Activated CD8-positive, alpha-beta memory T cell treated with anti-CD3 and anti-CD28 coated beads, Interleukin-2, amount 50 U/mL, for 48 hours (primary cell): ENCODE results near the gene MBNL2.

ENCODE experiments used
- DNase-seq: peaks from one replicate; pipeline ENCODE4 v3.0.0-alpha.2; 2020

Gene MBNL2

DNA sequence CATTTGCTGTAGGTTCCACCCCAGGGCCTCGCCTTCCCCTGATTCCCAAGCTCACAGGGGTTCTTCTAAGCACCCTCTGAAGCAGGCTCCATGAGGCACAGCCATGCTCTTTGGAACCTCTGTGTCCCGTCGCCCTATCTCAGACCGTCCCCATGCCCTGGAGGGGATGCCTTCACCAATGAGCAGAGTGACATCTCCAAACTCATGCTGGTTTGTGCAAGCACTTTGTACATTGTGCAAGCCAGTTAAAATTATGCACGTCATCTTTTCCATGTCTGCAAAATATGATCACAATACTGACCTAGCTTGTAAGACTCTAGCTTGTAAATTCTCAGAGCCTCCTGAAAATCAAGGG, 165.3 kb downstream of the MBNL2 start:
- DNase-seq: no peak

DNA sequence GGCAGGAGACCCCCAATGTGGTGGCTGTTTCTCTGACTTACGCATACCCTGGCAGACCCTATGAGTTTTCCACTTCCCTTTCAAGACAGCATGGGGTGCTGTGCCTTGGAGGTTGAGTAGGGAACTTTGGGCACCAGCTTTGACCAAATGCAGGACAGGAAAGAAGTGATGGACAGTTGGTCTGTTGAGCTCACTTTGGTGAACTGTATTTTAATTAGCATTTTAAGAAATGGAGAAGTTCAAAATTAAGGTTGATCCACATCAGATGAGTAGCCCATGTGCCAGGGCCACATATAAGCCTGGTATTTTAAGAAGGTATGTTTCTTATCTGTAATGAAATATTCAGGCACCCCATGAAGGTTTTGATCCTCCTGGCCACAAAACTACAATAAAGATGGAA, 165.8 kb downstream of the MBNL2 start:
- no peak for DNase-seq

DNA sequence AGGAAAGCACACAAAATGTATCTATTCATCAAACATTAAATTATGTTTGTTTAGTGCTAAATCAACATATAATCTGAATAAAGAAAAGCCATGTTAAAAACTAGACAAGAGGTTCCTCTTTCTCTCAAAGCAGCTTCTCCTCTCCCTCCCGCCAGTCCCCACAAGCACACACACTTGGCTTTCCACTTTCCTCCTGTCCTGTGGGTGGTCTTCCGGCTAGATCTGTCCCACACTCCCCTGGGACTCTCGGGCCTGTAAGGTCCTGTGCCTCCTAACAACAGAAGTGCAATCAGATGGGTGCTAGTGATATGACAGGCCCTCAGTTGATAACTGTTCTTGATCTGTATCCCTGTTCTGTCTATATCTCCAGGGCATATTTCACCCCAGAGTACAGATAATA, 166.2 kb downstream of the MBNL2 start:
- no peak for DNase-seq

DNA sequence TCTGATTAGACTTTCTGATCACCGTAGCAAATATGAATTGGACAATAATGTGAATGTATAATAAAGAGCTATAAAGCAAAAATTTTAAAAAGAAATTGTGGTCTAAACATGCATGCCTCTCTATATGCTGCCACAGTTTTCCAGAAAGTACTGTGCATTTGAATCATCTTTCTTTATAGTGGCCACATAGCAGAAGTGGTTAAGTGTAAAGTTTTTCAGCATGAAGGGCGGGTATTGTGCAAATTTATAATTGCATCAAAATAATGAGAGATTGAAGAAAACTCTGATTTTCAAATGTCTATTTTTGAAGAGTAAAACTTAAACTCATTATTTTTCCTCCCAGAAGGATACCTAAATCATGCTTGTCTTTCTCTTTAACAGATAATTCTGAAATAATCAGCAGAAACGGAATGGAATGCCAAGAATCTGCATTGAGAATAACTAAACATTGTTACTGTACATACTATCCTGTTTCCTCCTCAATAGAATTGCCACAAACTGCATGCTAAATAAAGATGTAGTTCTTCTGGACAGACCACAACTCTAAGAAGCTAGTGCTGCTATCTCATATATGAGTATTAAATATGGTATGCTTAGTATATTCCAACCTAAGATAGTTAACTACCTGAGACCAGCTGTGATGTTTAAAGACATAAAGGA, 168.9 kb downstream of the MBNL2 start:
- no peak for DNase-seq

DNA sequence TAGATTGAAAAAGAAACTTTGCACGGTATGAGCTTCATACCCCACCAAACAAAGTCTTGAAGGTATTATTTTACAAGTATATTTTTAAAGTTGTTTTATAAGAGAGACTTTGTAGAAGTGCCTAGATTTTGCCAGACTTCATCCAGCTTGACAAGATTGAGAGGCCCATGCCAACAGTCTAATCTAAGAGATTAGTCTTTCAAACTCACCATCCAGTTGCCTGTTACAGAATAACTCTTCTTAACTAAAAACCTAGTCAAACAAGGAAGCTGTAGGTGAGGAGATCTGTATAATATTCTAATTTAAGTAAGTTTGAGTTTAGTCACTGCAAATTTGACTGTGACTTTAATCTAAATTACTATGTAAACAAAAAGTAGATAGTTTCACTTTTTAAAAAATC, 169.9 kb downstream of the MBNL2 start:
- DNase-seq: no peak

DNA sequence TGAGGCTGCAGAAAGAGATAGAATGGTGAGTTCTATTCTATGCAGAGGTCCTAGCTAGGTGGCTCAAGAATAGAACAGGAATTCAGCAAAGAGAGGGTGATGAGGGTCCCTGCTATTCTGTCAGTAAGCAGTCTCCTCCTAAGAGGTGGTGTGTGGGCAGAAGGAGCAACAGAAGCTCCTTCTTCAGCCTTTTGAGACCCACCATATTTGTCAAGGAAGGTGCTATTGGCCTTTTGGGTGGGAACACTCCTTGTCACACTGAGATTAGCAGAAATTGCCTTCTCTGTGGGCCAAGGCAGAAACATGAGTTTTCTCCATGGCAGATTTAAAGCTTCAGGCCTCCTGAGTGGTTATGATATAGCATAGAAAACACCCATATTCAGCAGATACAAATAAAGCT, 172.4 kb downstream of the MBNL2 start:
- DNase-seq: no peak

DNA sequence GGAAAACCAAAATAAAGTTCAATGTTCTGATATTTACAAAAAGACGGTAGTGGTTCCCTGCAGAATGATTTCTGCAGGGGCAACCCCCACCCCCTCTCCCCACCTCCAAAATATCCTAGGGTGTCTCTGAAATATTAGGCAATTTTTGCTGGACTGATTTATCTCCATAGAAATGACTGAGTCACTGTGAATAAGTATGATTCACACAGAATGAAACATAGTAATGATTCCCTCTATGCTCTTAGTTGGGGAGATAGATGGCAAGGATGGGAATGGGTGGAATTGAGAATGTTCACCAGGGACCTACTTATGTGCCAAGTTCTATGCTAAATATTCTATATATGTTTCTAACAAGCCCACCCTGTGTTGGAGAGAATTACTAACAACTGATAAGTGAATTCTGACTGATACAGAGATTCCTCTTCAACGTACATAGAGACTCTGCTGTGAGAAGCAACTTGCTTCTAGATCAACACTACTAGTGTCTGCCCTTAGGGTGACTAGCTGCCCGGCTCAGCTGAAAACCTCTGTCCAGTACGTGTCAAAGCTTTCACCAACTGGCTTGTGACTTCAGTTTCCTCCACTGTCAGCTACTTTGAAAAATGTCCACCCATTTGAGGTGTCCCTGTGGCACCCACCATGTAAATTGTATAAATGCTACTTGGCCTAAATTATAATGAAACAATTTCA, 173.5 kb downstream of the MBNL2 start:
- no peak for DNase-seq

DNA sequence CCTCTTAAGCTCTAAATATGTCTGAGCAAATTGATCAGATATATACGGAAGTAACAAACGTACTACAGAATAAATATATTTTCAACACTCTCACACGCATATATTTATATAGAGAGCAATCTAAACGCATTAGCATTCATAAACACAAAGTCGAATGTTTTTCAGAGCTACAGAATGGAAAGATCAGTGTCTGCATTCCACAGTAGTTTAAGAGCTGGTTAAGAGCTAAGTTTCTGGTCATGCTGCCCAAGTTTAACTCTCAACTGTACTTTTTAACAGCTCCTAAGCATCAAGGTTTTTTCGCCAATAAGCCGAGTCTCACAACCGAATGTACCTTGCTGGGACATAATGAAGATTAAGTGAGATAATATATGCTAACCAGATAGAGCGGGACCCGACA, 175.1 kb downstream of the MBNL2 start:
- no peak for DNase-seq

DNA sequence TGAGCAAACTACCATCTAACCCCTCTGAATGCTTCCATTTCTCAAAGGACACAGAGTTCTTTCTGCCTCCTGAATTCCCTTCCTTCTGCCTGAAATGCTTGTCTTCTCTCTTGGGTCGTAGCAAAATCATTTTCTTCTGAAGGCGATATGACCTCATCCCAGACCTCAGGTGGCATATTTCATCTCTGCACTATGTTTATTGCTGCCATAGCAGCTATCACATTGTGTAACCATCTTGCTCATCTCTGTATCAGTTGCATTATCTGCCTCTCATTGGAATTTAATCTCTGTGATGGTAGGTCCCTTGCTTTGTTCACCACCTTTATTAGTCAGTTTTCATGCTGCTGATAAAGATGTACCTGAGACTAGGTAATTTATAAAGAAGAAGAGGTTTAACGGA, 179.3 kb downstream of the MBNL2 start:
- no peak for DNase-seq

DNA sequence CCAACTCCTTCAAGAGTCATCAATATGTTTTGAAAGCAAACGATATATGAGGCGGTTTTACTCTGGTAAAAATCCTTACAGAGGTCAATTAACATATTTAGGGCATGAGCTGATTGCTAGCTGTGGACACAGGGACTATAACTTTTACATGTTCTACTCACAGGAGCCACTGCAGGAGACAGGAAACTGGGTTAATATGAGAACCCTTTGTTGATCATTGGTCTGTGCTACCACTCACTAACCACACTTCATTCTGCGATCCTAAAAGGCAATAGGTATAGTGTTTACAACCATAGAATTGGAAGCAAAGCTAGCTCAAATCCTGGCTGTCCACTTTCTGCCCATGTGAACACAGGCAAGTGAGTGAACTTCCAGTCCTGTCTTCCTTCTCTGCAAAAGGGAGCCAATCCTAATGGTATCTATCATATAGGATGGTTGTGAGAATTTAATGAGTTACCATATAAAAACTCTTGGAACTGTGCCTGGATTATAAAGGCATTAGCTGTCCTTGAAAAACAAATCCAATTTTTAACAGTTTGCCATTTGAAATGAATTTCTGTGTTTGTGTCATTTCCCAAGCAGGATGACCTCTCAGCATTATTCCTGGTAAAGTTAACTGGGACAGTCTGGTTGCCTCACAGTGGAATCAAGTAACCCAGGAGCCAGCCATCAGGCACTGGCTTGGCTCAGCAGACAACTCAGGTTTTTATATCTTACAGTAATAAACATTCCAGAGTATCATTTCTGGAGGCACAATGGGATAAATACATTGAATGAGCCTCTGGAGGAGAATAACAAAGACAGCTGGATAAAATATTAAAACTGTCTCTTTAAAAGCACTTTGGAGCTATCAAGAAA, 182.0 kb downstream of the MBNL2 start:
- no peak for DNase-seq

DNA sequence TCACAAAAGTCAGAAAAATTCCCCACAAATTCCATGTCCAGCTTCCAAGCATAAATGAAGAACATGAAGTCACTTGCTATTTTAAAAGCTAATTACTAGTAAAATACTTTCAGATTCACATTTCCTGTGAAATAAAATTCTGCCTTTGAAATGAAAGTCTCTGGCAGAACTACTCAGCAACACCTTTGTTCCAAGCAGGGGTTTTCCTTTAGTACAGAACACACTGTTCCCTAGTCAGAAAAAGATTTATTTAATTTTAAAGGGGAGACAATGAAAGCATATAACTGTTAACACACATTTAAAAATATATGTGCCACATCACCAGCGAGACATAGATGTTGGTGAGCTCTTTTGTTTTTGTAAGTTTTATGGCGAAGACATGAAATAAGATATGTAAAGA, 185.4 kb downstream of the MBNL2 start:
- no peak for DNase-seq

DNA sequence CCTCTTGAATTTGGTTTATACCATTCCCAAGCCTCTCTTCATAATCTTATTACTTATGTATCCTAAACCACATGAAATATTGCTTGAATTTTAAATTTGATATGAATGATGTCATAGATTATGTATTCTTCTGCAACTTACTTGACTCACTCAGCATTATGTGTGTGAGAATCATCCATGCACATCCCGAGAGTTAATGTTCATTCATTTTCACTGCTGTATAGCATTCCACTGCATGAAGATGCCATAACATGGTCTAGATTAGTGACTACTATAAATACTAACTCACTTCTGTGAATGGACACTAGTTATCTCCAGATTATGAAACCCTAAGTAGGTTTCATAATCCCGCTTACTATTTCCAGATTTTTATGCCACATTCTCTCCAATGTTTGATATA, 186.8 kb downstream of the MBNL2 start:
- DNase-seq: no peak

DNA sequence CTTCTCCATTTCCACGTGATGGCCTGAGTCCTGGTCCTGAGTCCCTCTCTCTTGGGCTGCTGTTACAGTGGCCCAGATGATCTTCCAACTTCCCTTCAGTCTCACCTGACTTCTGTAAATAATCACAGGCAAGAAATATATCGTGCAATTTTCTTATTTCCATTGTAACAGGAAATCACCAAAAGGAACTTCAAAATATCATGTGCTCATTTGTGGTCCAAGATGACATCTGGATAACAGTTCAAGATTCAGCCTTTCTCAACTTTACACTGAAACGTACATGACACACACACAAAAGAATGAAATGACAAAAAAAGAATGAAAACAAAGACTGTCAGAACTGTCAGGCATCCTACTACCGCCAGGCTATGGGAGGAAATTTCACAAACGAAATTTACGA, 189.9 kb downstream of the MBNL2 start:
- DNase-seq: no peak

DNA sequence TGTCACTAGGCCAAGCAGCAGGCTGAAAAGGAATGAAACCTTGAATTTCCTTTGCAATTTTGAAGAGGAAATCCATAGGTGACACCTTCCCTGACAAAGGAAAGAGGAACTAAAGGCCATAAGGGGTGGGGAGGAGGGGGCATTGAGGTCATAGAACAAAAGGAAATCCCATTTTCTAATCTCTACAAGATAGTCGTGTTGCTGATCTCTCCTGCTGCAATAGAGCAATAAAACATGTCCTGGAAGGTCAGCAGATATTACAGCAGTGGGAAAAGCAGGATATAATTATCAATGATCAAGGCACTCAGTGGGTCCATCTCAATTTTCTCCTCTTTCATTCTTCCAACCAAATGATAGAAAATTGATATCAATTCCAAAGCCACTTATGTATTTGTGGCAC, 191.6 kb downstream of the MBNL2 start:
- DNase-seq: no peak

DNA sequence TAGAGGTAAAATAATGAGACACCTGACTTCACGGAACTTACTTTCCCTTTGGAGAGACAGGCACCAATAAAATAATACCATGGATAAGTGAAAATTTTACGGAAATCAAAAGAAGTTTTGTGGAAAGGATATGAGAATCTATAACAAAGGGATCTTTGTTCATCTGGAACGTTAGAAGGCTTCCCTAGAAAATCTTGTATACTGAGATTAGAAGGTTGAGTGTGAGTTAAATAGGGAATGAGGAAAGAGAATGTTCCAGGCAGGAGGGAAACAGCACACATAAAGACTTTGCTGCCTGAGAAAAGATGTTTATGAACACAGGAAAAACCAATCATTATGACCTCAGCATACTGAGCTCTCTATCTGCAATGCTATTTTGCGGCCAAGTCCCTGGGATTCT, 192.3 kb downstream of the MBNL2 start:
- DNase-seq: no peak

DNA sequence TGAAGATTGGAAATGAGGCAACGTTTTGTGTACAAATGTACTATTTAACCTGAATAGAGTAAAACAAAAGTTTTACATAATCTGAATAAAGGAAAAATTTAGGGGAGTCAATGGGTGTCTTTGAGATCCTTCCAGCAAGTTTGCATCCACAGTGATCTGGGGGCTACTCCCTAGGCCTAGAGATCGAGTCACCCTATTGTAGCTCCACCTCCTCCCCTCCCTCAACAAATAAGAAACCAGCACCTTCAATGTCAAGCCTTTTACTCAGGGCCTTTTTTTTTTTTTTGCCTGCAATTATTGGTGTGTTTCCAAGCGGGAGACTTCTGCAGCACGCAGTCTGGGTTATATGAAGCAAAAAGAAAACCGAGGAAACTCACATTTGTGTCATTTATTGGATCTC, 195.6 kb downstream of the MBNL2 start:
- no peak for DNase-seq

DNA sequence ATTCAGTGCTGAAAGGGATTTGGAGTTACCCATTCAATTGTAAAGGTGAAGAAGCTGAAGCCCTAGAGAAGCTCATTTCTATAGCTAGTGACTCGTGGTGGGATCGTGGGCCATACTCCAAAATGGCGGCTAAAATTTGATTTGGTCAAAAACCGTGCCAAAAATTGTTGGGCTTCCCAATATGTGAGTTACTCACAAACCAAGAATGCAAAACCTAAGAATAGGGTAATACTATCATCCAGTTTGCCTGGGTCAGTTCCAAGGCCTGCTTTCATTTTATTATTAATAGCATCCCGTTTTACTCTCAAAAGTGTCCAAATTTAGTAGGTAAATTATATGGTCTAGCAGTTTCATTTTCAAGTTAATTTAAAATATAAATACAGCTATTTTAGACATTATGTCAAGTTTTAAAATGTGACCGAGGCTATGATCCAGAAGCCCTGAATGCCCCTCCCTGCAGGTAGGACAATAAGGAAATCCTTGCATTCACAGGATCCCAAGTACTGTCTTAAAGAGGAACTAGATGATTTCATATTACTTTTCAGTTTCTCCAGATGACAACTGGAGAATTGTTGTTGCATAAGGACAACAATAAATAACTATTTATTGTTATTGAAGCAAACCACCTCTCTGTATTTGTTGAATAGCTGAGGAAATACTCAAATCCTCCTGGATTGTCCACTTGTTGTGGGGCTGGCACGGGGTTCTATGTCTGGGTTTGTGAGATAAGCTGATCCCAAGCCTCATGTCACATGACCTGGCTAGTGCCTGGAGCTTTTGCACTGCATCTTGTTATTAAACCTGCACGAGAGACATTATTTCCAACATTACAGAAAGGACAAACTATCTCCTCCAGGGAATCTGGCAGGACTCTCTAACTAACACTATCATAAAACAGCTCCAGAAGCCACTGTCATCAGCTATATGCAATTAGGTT, 200.3 kb downstream of the MBNL2 start:
- no peak for DNase-seq

DNA sequence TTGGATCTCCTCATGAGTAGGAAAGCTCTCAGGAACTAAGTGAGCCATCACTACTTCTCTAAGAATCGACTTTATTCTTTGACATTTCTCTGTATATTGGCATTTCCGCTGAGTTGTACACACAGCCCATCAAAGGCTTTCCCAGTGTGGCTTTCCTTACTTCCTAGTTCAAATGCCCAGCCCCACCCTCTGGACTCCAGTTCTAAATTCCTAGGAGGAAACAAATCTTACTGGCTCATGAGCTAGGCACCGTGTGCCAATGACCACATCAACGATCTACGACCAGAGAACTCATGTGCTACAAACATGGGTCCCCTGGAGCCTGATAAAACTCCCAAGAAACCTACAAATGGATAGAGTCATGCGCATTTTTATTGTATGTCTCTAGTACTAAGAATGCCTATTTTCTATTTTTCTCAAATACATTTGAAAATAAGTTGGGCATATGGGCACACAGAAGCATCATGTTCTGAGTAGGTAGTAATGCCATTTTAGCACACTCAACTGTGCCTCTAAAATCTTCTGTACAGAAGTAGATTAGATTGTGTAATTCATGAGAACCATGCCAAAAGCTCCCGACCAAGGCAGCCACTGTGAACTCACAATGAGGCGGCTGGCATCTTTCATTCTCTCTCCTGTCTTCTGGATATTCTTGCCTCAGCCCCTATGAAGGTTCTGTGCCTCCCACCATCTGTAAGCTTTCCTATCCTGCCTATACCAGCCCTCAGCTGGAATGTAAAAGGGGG, 201.3 kb downstream of the MBNL2 start:
- DNase-seq: no peak

DNA sequence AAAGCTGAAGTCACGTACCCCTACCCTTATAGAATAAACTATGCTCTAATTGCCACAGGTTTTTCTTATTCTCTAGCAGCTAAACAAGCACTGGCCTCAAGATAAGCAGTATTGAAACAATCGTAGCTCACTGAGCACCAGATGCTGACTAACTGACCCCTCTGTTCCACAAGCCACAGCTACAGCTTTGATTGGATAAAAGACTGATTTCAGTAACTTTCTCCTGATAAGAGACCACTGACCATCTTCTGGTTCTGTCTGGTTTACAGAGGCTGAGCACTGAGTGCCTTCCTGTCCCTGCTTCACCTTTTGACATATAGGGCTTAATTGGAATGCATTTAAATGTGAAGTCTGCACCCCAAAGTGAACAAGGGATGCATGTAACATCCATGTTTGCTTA, 203.5 kb downstream of the MBNL2 start:
- no peak for DNase-seq

DNA sequence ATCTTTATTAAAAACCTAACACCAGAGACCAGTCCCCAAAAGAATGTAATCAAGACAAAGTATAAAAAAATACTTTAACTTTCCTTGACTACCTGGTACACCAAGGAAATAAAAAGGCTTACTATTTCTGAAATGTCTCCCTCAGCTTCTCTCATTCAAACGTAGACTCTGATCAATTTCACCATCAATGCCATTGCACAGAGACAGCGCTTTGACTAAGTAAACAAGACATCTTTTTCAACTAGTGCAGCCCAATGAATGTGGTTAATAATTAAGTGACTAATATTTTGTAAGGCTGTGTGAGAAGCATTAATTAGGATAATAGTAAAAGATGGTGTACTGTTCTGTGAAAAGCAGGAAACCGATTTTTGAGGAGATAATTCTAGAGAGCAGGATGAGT, 204.6 kb downstream of the MBNL2 start:
- DNase-seq: no peak

DNA sequence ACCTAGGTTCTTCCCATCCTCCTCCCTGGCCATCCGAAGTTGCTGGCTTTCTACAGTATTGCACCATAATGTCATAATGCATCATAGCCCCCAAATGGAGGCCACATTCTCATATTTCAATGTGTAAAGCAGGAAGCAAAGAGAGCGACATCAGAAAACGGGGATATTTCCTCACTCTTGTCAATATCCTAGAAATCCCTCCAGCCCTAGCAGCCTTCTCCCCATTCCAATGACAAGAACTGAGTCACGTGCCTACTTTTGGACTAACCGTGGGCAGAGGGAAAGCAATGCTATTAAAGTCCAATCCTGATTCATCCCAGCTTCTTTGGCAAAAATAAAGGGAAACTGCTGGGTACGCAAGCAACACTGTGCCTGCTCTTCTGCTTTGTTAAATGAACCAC, 207.5 kb downstream of the MBNL2 start:
- no peak for DNase-seq

DNA sequence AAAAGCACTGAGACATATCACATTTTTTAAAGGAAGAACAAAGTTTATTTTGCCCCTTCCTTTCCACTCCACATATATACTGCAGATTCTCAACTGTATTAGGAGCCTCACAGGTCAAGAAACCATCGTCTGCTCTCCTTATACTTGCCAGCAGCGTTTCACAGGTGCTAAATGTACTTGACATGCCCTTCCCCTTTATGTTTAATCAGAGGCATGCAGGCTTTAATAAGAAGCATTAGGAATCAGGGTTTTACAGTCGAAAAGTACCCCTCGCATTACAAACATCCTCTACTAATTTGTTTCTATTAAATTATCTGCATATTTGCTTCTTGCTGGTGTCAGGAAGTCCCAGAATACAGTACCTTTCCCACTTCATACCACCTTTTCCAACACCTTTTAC, 208.2 kb downstream of the MBNL2 start:
- no peak for DNase-seq
